Upper lobe of right lung (tissue), 1 donor: ENCODE measurements around the gene CUEDC1. TPM values are rescaled to one million over a fixed set of nuclear protein-coding genes. Genes with fewer than 3 reads are reported as not detected.
"Not testable (repeated sequence)": the region's sequence is repeated elsewhere in the genome, so short reads cannot be mapped to it uniquely, and the experiment has no call there.

ENCODE experiments used
- ATAC-seq: fragments of 200-7000 bp; cut with Tn5 transposase; one replicate; pipeline ENCODE4 v1.9.1; 2020; ENCODE audit warnings: mild to moderate bottlenecking, moderate library complexity
- DNase-seq: peaks from one replicate; pipeline ENCODE4 v3.0.0-alpha.2; 2020
- H3K27ac ChIP-seq: fragments of 200-600 bp; one replicate; pipeline ENCODE4 v1.8.0; 2022
- H3K27me3 ChIP-seq: fragments of 200-600 bp; one replicate; pipeline ENCODE4 v1.8.0; 2022; ENCODE audit warnings: mild to moderate bottlenecking
- H3K36me3 ChIP-seq: fragments of 200-600 bp; one replicate; pipeline ENCODE4 v1.8.0; 2022
- H3K4me1 ChIP-seq: fragments of 200-600 bp; one replicate; pipeline ENCODE4 v1.8.0; 2022
- H3K4me3 ChIP-seq: fragments of 200-600 bp; one replicate; pipeline ENCODE4 v1.8.0; 2022; ENCODE audit warnings: mild to moderate bottlenecking
- H3K9me3 ChIP-seq: fragments of 200-600 bp; one replicate; pipeline ENCODE4 v1.8.0; 2022
- intact Hi-C: fragments of 100-400 bp; cut with DNase I; formaldehyde crosslinking; loops from one replicate; pipeline ENCODE4 v1.11.0; 2022
- total RNA-seq: library from RNA; stranded (reverse); fragmentation: NEBNext Ultra II Directional; extraction: Animal tissue kit (Norgen Biotek cat#: 25700); gene quantifications from one replicate; pipeline ENCODE4 v1.2.1, GENCODE V29; 2021
- TF ChIP-seq, protein P1 (sequence below): fragments of 200-600 bp; IDR thresholded peaks from one replicate; pipeline ENCODE4 v1.8.0; 2022; ENCODE audit warnings: antibody characterized with exemption
- donor health status: DM: no; HTN: yes; CAD: no; lungs with severe emphysema.

Gene CUEDC1
- total RNA-seq, 1 donor from 2014 or later, result 41.9 TPM

DNA sequence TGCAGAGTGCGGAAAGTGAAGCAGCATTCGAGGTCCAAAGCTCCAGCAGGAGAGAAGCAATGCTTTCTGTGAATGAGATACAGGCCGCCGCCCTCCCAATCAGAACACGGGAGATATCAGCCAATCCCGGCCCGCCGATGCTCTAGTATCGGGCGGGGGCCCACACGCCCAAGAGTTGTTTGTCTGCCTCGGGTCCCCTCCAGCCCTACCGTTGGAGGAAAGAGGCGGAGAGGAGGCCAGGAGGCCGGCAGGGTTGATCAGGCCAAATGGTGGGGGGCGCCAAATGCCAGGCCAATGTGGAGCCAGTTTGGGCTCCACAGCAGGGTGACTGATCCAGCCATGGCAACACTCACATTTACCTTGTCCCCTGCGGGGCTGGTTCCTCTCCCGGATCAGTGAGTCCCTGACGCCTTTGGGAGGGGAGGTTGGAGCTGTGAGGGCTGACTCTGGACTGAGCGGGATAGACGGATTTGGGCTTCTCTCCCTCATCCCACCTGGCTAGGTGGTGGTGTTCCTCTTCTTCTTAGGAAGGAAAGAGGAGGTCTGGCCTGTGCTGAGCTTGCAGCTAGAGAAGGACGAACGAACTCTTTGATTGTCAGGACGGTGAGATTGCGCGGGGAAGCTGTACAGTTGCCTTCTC is 10.4 kb upstream of the CUEDC1 start:
- Histone ChIP-seq H3K4me1 (no peaks in the 10 kb centered on the region), H3K9me3 (no peaks in the 10 kb centered on the region), H3K27me3 (no peaks in the 10 kb centered on the region), H3K4me3 (no peak overlapping the region), H3K36me3 (no peaks in the 10 kb centered on the region), H3K27ac (no peak overlapping the region)
- intact Hi-C loops, result no loop called here
- DNase-seq, result peak; percentile 40
- TF ChIP-seq, protein P1, sequence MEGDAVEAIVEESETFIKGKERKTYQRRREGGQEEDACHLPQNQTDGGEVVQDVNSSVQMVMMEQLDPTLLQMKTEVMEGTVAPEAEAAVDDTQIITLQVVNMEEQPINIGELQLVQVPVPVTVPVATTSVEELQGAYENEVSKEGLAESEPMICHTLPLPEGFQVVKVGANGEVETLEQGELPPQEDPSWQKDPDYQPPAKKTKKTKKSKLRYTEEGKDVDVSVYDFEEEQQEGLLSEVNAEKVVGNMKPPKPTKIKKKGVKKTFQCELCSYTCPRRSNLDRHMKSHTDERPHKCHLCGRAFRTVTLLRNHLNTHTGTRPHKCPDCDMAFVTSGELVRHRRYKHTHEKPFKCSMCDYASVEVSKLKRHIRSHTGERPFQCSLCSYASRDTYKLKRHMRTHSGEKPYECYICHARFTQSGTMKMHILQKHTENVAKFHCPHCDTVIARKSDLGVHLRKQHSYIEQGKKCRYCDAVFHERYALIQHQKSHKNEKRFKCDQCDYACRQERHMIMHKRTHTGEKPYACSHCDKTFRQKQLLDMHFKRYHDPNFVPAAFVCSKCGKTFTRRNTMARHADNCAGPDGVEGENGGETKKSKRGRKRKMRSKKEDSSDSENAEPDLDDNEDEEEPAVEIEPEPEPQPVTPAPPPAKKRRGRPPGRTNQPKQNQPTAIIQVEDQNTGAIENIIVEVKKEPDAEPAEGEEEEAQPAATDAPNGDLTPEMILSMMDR, result no peak
- no peak for ATAC-seq

DNA sequence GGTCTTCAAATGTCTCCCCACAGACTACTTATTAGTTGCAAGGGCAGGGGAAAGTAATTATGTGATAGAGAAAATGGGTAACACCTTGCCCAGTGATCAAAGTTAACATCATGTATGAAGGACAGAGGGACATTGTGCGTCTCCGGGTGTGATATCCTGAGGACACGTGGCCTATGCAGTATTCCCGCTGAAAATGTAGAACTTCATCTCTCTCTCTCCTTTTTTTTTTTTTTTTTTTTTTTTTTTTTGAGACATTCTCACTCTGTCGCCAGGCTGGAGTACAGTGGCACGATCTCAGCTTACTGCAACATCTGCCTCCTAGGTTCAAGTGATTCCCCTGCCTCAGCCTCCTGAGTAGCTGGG is 7.9 kb upstream of the CUEDC1 start:
- TF ChIP-seq, protein P1, result no peak
- Histone ChIP-seq H3K27me3 (no peaks in the 10 kb centered on the region), H3K4me1 (no peaks in the 10 kb centered on the region), H3K36me3 (no peaks in the 10 kb centered on the region), H3K9me3 (no peaks in the 10 kb centered on the region), H3K27ac (no peak overlapping the region), H3K4me3 (no peak overlapping the region)
- no peak for DNase-seq
- no peak for ATAC-seq
- intact Hi-C loops, result no loop called here

DNA sequence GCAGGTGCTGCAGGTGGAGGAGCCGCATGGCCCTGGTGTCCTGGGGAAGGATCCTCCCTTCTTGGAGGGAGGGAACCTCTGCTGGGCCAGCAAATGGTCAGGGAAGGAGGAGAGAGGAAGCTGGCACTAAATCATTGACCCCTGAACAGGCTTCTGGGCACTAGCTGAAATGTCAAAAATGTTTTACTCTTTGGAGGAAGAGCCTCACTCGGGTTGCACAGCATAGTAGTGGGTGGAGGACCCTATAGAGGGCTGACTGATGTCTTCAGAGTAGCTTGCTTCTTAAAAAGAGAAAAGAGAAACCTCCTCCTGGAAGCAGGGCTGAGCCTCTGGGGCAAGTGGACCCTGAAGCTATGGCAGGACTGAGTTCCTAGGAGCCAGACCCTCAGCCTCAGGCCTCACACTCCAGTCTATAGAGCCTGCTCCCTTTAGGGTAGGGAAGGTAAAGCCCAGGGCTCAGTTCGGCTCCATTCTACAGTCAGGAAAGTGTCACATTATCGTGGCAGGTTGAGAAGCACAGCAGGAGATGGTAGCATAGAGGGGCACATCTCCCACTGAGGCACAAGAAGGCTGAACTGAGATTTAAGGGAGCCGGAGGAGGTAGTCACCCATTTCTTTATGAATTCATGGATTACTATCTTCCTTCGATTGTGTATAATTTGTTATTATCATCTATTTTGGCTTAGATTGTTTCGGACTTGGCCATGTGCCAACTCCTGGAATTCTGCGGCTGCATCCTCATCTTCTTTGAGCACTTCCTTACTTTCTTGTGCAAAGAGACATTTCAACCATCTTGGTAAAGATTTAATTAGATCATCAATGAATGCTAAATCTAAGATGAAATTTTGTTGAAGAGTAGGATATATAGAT is 7.3 kb upstream of the CUEDC1 start:
- Histone ChIP-seq H3K4me3 (no peak overlapping the region), H3K9me3 (no peaks in the 10 kb centered on the region), H3K27me3 (no peaks in the 10 kb centered on the region), H3K4me1 (no peaks in the 10 kb centered on the region), H3K36me3 (no peaks in the 10 kb centered on the region), H3K27ac (no peak overlapping the region)
- intact Hi-C loops, result no loop called here
- ATAC-seq (peak; percentile 69), DNase-seq (no peak)
- TF ChIP-seq, protein P1, result no peak

DNA sequence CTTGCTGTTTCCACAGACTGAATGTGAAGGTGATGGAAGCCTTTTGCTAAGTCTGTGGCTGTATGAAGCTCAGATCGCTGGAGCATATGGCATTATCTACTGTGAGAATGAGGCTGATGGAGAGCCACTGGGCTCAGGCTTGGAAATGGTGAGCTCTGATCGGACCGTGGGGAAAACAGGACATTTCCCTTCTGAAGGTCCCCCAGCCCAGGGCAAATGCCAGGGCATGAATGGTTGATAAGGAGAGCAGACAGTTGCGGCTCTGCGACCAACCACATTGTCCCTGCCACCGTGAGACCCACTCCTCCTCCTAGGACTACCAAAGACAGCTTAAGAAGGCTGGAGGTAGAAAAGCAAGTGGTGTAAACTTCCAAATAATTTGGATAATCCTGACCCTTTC is 4.7 kb upstream of the CUEDC1 start:
- DNase-seq (no peak), ATAC-seq (no peak)
- Histone ChIP-seq H3K27ac (no peak overlapping the region), H3K4me1 (peaks cover 10% of the 10 kb centered on the region), H3K4me3 (no peak overlapping the region), H3K36me3 (no peaks in the 10 kb centered on the region), H3K9me3 (no peaks in the 10 kb centered on the region), H3K27me3 (no peaks in the 10 kb centered on the region)
- intact Hi-C loops, result no loop called here
- TF ChIP-seq, protein P1, result no peak

DNA sequence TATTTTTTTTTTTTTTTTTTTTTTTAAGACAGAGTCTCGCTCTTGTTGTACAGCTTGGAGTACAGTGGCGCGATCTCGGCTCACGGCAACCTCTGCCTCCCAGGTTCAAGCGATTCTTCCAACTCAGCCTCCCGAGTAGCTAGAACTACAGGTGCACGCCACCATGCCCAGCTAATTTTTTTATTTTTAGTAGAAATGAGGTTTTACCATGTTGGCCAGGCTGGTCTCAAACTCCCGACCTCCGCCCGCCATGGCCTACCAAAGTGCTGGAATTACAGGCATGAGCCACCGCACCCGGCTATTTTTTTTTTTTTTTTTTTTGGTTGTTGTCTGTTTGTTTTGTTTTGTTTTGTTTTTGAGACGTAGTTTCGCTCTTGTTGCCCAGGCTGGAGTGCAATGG is 3.2 kb upstream of the CUEDC1 start:
- intact Hi-C loops, H3K27ac ChIP-seq, H3K27me3 ChIP-seq, H3K9me3 ChIP-seq, H3K4me1 ChIP-seq, ATAC-seq, H3K36me3 ChIP-seq, H3K4me3 ChIP-seq, DNase-seq: not testable (repeated sequence)

DNA sequence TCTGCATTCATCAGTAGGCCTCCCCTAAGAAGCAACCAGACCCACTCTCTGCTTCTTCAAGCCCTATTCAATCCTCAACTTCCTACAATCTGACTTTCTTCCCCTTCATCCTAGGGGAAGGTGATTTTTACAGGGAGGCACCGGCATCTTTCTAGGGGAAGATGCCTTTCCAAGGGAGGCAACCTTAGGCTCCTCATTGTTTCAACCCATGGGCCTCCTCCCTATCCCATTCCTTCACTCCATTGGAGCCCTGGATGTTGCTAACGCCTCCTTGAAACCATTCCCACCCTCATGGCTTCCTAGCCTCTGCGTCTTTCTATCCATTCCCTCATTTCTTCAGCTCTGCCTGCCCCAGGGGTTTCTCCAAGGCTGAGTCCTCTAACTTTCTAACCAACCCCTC is 2.7 kb upstream of the CUEDC1 start:
- intact Hi-C loops, result no loop called here

More for the DNA sequence above, 2.7 kb upstream of the CUEDC1 start:
- no peak for ATAC-seq
- Histone ChIP-seq H3K36me3 (no peaks in the 10 kb centered on the region), H3K9me3 (no peaks in the 10 kb centered on the region), H3K27me3 (no peaks in the 10 kb centered on the region), H3K27ac (no peak overlapping the region), H3K4me3 (no peak overlapping the region), H3K4me1 (peaks cover 10% of the 10 kb centered on the region)
- no peak for DNase-seq
- TF ChIP-seq, protein P1, result no peak
